GM06990 (cell line): ENCODE data around the gene YIF1A.

Experiments used
- DNase-seq: peaks from one replicate; pipeline ENCODE4 v3.0.0-alpha.2; 2011; ENCODE audit not compliant: insufficient read length; ENCODE audit errors: extremely low read depth
- H3K27me3 ChIP-seq: replicated peaks from 2 replicates; pipeline ENCODE4 v1.6.0; 2011; ENCODE audit warnings: low read length; ENCODE audit not compliant: control insufficient read depth, insufficient read depth
- H3K36me3 ChIP-seq: 2 replicates; pipeline ENCODE4 v1.5.1; 2011; ENCODE audit warnings: low read length; ENCODE audit not compliant: control insufficient read depth, insufficient read depth
- H3K4me3 ChIP-seq: replicated peaks from 2 replicates; pipeline ENCODE4 v1.5.1; 2011; ENCODE audit warnings: low read depth, mild to moderate bottlenecking, control low read depth, low read length
- TF ChIP-seq, protein P1 (sequence below): IDR thresholded peaks from 2 replicates; pipeline ENCODE4 v1.5.1; 2011; ENCODE audit warnings: low read length, control low read depth, mild to moderate bottlenecking, inconsistent platforms; ENCODE audit not compliant: insufficient read depth, poor library complexity, severe bottlenecking

YIF1A gene

DNA sequence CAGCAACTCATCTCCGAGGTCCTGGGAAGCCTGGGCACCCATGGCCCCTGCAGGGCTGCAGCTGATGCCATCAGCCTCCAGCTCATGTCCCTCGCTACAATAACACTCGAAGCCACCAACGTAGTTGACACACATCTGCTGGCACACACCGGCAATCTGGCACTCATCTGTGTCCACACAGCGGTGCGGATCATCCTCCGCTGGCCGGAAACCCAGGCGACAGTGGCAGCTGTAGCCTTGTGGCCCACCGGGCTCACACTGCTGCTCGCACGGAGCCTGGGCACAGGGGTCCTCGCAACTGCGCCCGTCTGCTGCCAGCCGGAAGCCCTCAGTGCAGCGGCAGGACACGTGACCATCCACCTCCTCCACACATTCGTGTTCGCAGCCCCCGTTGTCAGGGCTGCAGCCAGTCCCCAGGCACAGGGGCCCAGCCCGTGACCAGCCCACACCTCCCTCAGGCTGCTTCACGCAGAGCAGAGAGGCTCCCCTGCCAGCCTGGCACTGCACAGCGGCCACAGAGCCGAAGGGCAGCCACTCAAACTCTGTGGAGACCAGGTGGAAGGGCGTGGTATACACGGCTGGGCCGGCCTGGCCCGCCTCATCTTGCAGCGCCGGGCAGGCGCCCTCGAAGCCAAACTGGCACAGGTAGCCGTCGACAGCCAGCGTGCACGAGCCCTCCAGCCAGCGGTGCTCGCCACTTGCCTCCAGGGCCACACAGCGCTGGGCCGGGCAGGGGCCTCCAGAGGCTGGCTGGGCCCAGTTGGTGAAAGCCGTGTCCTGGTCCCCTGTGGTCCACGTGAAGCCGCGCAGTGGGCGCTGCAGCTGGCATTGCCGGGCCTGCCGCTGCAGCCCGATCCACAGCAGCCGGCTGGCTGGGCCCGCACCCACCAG lies 27.2 kb upstream of the YIF1A start:
- Histone ChIP-seq H3K36me3 (no peaks in the 10 kb centered on the region), H3K27me3 (no peaks in the 10 kb centered on the region; the same call in 1 of the 2 replicates), H3K4me3 (no peak overlapping the region)
- TF ChIP-seq, protein P1, sequence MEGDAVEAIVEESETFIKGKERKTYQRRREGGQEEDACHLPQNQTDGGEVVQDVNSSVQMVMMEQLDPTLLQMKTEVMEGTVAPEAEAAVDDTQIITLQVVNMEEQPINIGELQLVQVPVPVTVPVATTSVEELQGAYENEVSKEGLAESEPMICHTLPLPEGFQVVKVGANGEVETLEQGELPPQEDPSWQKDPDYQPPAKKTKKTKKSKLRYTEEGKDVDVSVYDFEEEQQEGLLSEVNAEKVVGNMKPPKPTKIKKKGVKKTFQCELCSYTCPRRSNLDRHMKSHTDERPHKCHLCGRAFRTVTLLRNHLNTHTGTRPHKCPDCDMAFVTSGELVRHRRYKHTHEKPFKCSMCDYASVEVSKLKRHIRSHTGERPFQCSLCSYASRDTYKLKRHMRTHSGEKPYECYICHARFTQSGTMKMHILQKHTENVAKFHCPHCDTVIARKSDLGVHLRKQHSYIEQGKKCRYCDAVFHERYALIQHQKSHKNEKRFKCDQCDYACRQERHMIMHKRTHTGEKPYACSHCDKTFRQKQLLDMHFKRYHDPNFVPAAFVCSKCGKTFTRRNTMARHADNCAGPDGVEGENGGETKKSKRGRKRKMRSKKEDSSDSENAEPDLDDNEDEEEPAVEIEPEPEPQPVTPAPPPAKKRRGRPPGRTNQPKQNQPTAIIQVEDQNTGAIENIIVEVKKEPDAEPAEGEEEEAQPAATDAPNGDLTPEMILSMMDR, result no peak
- no peak for DNase-seq

DNA sequence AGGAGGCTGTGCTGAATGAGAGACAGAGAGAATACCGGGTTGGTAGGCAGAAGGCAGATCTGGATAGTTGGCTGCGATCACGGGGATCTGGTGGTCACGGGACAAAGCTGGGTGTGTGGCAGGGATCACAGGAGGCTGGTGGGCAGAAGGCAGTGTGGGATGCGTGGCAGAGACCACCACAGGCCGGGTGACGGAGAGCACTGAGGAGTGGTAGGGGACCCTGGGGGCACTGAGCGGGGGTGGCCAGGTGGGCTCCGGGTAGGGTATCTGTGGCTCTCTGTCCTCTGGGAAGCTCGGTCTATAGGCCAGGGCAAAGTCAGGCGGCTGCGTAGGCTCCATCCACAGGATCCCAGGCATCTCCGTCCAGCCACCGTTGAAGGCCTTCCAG lies 26.5 kb upstream of the YIF1A start:
- Histone ChIP-seq H3K27me3 (no peaks in the 10 kb centered on the region; the same call in 1 of the 2 replicates), H3K36me3 (no peaks in the 10 kb centered on the region), H3K4me3 (no peak overlapping the region)
- DNase-seq, result no peak
- TF ChIP-seq, protein P1, result no peak

DNA sequence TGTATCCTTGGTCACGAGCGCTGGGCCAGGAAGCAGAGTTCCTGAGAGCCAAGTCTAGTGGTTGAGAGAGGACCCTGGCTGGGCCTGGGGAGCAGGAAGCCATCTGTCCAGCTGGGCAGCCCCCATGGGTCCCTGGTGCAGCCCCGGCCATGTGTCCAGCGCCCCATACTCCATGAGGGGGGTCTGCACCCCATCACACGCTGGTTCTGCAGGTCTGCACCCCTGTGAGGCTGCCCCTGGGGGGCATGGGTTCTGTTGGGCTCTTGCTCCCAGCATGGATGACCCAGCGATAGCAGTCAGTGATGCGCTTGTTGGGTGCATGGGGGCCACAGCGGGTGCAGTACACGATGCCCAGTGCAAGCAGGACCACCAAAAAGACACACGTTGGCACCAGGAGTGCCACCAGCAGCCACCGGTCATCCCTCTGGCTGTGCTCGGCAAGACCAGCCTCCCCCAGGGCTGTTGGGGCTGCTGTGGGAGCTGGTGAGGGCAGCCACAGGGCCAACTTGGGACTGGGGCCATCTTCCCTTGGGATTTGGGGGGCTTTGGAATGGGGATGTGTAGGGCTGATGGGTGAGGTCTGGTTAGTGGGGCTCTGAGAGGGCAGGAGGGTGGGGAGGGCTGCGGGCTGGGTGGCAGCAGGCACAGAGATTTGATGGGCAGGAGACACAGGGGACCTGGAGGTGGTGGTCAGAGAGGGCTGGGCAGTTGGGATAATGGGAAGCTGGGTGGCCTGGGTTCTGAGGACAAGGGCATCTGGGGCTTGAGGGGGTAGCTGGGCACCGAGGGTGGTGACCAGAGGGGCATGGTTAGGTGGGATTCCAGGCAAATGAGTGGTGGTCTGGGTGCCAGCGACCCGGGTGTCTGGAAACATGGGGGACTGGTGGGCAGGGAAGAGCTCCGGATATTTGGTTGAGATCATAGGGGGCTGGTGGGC lies 25.9 kb upstream of the YIF1A start:
- H3K4me3 ChIP-seq, result no peak overlapping the region
- no peaks in the 10 kb centered on the region; the same call in 1 of the 2 replicates for H3K27me3 ChIP-seq
- no peak for DNase-seq

GRCh38 chr11:66314186-66314501 lies 25.2 kb upstream of the YIF1A start:
- Histone ChIP-seq H3K27me3 (no peaks in the 10 kb centered on the region; the same call in 1 of the 2 replicates), H3K4me3 (no peak overlapping the region), H3K36me3 (no peaks in the 10 kb centered on the region)
- TF ChIP-seq, protein P1, result no peak
- no peak for DNase-seq

More for the DNA sequence above, 25.9 kb upstream of the YIF1A start:
- TF ChIP-seq, protein P1, result no peak
- H3K36me3 ChIP-seq, result no peaks in the 10 kb centered on the region

DNA sequence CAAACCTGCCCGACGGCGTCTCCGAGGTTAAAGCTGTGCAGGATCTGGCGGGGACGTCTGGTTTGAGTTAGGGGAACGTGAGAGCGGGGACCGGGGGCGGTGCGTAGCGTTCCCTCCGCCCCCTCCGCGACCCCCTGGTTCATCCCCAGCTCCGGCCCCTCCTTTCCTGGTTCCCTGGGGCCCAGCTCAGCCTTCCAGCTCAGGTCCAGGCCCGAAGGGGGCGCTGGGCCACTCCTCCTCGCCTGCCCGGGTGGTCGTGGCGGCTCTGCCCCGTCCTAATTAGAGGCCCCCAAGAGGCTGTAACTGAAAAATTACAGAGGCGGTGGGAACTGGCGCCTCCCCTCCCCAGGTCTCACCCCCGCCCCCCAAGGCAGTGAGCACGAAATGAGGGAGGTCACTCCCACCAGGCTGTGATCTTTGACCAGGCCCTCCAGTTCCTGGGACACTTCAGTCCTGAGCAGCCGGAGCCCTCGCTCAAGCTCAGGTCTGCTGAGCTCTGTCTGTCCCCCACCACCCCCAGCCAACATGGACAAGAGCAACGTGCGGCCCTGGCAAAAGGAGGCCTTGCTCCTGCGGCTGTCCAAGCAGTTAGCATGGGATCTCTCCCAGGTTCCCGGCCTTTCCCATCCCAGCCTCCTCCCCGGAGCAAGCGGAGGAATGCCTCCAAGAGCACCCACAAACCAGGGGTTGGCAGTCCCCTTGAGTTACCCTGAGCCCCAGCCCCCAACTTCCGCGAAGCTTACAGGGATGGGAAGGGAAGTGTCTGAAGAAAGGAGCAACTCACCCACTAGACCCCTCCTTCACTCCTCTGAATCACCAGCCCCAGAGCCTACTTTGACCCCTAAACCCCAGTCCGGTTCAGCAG lies 24.6 kb upstream of the YIF1A start:
- TF ChIP-seq, protein P1, result no peak
- no peak for DNase-seq
- no peak overlapping the region; the same call in 1 of the 2 replicates for H3K4me3 ChIP-seq
- no peaks in the 10 kb centered on the region for H3K36me3 ChIP-seq
- H3K27me3 ChIP-seq, result no peaks in the 10 kb centered on the region; the same call in 1 of the 2 replicates
